Mucosa of descending colon (tissue), 3 donors: ENCODE results near the gene LSM14B. TPM values are rescaled to one million over a fixed set of nuclear protein-coding genes. Genes with fewer than 3 reads are reported as not detected.

Source experiments
- ATAC-seq: fragments of 200-7000 bp; cut with Tn5 transposase; one replicate; pipeline ENCODE4 v1.9.1; 2020; ENCODE audit warnings: mild to moderate bottlenecking, moderate library complexity
- DNase-seq, 3 donors: peaks; one replicate each; pipeline ENCODE4 v3.0.0-alpha.2; 2020
- H3K36me3 ChIP-seq: fragments of 200-600 bp; one replicate; pipeline ENCODE4 v1.8.0; 2021; ENCODE audit warnings: low read depth, mild to moderate bottlenecking
- H3K4me1 ChIP-seq: fragments of 200-600 bp; one replicate; pipeline ENCODE4 v1.8.0; 2021; ENCODE audit warnings: low read depth, mild to moderate bottlenecking
- H3K4me3 ChIP-seq: fragments of 200-600 bp; one replicate; pipeline ENCODE4 v1.8.0; 2021; ENCODE audit warnings: mild to moderate bottlenecking
- H3K9me3 ChIP-seq: fragments of 200-600 bp; one replicate; pipeline ENCODE4 v1.8.0; 2021; ENCODE audit warnings: mild to moderate bottlenecking
- intact Hi-C, 2 donors: fragments of 100-400 bp; cut with DNase I in 1 of 2; cut with micrococcal nuclease in 1 of 2; formaldehyde crosslinking; loops; one replicate each; pipeline versions ENCODE4 v1.11.0 to v1.11.1; 2022; cut with DNase I, micrococcal nuclease
- total RNA-seq, 3 donors: library from RNA; stranded (reverse); fragmentation: NEBNext Ultra II Directional in 2 of 3; extraction: Animal tissue kit (Norgen Biotek cat#: 25700) in 2 of 3; gene quantifications; one replicate each; pipeline versions ENCODE4 v1.2.1 to v1.2.4, GENCODE V29; 2021 to 2023
- TF ChIP-seq, protein P1 (sequence below): fragments of 200-600 bp; IDR thresholded peaks from one replicate; pipeline ENCODE4 v1.8.0; 2022; ENCODE audit warnings: antibody characterized with exemption, mild to moderate bottlenecking
- donor health status: DM: no; HTN: no; CAD: no; lungs with moderate emphysema.
- donor health status: DM: no; HTN: no; CAD: no.
- donor health status: DM: no; HTN: yes; CAD: no.

The LSM14B gene
- total RNA-seq, 3 donors from 2014 or later = 33.5 to 49.1 (median 36.1) TPM

DNA sequence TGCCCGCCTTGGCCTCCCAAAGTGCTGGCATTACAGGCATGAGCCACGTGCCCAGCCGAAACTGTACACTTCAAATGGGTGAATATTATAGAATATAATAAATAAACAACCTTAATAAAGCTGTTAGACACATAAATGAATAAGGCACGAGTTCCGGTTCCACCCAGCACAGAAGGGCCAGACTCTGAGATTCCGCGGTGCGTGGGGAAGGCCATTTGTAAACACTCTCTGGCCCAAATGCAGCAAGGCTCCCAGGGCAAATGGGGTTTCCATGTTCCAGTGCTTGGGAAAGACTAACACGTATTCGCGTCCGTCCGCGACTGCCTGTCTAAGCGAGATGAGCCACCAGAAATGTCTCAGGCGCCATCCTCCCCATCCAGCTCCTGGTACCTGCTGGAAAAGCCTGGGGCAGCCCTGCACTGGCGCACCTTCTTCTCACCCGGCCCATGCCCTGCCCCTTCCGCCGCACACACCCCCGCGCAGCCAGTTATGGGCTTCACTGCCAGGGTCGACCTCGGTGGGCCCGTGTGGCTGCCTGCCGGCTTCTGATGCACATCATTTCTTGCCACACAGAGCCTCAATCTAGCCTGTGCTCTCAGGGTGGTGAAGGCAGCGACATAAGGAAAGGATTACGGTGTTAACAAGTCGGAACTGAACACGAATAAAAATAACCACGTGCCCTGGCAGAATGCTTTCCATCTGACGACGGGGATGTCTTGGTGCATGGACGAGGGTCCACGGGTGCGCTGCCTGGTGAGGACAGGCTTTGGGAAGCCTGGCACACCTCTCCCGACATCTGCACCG, 5.5 kb upstream of the LSM14B start:
- TF ChIP-seq, protein P1, sequence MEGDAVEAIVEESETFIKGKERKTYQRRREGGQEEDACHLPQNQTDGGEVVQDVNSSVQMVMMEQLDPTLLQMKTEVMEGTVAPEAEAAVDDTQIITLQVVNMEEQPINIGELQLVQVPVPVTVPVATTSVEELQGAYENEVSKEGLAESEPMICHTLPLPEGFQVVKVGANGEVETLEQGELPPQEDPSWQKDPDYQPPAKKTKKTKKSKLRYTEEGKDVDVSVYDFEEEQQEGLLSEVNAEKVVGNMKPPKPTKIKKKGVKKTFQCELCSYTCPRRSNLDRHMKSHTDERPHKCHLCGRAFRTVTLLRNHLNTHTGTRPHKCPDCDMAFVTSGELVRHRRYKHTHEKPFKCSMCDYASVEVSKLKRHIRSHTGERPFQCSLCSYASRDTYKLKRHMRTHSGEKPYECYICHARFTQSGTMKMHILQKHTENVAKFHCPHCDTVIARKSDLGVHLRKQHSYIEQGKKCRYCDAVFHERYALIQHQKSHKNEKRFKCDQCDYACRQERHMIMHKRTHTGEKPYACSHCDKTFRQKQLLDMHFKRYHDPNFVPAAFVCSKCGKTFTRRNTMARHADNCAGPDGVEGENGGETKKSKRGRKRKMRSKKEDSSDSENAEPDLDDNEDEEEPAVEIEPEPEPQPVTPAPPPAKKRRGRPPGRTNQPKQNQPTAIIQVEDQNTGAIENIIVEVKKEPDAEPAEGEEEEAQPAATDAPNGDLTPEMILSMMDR = no peak
- no peaks in the 10 kb centered on the region for H3K36me3 ChIP-seq
- intact Hi-C loops = no loop called here
- H3K4me1 ChIP-seq = no peaks in the 10 kb centered on the region
- DNase-seq (no peak), ATAC-seq (no peak)
- peaks cover 12% of the 10 kb centered on the region for H3K9me3 ChIP-seq
- no peak overlapping the region for H3K4me3 ChIP-seq

DNA sequence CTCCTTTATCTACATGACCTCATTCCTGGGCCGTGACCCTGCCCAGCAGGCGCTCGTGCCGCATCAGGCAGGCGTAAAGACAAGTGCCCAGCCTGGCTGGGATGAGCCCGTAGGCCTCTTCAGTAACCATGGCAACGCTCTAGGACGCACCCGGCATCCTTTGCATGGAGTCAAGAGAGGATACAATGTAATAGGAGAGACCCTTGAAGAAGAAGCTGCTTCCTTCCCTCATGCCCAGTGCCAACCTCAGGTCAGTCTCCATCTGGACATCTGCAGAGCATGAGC, 5.0 kb upstream of the LSM14B start:
- intact Hi-C loops = no loop called here
- TF ChIP-seq, protein P1 = no peak
- Histone ChIP-seq H3K4me1 (no peaks in the 10 kb centered on the region), H3K9me3 (peaks cover 7% of the 10 kb centered on the region), H3K4me3 (no peak overlapping the region), H3K36me3 (no peaks in the 10 kb centered on the region)
- no peak for ATAC-seq
- no peak for DNase-seq

DNA sequence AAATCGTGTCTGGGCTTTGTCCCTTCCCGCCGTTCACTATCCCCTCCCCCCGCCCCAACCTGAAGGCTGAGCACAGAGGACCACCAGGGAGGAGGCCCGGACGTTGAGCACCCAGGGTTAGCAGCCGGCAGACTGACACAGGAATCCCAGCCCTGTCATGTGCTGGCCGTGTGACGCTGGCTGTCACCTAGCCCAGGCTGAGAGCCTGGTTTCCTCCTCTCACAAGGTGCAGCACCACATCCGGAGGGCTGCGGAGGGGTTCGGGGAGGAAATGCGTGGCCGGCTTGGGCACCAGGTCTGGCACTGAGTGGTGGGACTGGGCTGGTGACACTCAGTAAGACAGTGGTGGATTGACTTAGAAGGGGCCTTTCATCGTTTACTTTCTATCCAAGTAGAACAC, 4.6 kb upstream of the LSM14B start:
- H3K4me1 ChIP-seq = no peaks in the 10 kb centered on the region
- H3K9me3 ChIP-seq = peaks cover 4% of the 10 kb centered on the region
- peak; percentile 44 to 82 (median 69) for DNase-seq
- TF ChIP-seq, protein P1 = no peak
- H3K4me3 ChIP-seq = no peak overlapping the region
- intact Hi-C loops = no loop called here
- ATAC-seq = no peak
- no peaks in the 10 kb centered on the region for H3K36me3 ChIP-seq

DNA sequence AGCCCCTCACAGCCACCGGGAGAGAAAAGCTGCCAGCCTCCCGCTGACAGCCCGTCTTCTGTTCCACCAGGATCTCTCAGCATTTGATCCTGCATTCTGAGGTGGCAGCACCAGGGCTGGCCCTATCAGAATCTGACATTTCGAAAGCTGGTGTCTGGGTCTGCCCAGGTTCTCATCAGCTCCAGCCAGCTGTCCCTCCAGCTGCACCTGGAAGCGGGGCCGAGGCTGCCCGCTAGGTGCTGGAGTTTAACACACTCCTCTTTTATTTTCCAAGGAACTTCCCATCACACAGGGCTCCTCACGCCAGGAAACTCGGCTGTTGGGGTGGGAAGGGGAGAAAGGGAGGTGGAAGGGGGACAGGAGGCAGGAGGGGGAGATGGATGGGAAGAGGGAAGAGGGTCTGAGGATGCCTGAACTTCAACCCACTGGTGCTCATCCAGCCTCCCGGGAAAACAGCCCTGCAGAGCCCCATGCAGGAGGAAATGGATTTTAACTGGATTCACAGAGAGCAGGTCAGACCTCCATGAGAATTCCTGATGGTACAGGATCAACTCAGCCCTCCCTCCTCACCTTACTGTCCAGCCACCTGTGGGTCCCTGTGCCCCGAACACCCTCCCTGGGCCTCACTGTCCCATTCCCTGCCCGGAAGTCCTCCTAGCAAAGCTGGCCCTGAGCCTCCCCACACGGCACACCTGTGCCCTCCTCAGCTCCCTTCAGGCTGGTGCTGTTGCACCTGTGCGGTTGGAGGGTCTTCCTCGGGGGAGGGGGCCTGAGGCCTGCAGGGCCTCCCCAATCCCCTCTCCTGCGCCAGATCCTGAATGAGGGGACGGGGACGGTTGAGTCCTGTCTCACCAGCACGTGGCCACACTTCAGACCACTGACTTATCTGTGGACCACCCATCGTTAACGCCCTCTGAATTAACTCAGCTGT, 3.9 kb upstream of the LSM14B start:
- Histone ChIP-seq H3K4me3 (no peak overlapping the region), H3K4me1 (peaks cover 3% of the 10 kb centered on the region), H3K36me3 (no peaks in the 10 kb centered on the region), H3K9me3 (no peaks in the 10 kb centered on the region)
- no peak for ATAC-seq
- intact Hi-C loops = no loop called here
- no peak for DNase-seq
- TF ChIP-seq, protein P1 = no peak

DNA sequence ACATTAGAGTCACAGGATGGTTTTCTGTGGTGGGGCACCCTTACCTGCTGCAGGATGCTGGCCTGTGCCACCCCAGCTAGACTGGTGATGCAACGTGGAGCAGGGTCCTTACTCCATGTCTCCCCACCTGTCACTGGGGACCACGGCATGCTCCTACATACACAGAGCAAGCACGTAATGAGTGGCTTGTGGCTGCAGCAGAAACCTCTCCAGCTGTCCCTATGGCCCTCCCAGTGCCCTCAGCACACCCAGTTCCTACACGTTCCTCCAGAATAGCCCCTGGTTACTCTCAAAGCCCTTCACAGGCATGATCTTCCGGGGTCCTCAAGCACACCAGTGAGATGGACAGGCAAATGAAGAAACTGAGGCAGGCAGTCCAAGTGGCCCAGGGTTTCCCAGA, 3.2 kb upstream of the LSM14B start:
- intact Hi-C loops = no loop called here
- DNase-seq (no peak), ATAC-seq (no peak)

More for the DNA sequence above, 3.2 kb upstream of the LSM14B start:
- H3K4me1 ChIP-seq = peaks cover 11% of the 10 kb centered on the region
- H3K4me3 ChIP-seq = no peak overlapping the region
- TF ChIP-seq, protein P1 = no peak
- no peaks in the 10 kb centered on the region for H3K9me3 ChIP-seq
- H3K36me3 ChIP-seq = no peaks in the 10 kb centered on the region
